ENCODE results near the gene RACK1.
"Not testable (repeated sequence)": the region's sequence is repeated elsewhere in the genome, so short reads cannot be mapped to it uniquely, and the experiment has no call there.

RACK1 gene
- 365 to 594 (median 489) reads per million in 18 experiments for total RNA-seq

DNA sequence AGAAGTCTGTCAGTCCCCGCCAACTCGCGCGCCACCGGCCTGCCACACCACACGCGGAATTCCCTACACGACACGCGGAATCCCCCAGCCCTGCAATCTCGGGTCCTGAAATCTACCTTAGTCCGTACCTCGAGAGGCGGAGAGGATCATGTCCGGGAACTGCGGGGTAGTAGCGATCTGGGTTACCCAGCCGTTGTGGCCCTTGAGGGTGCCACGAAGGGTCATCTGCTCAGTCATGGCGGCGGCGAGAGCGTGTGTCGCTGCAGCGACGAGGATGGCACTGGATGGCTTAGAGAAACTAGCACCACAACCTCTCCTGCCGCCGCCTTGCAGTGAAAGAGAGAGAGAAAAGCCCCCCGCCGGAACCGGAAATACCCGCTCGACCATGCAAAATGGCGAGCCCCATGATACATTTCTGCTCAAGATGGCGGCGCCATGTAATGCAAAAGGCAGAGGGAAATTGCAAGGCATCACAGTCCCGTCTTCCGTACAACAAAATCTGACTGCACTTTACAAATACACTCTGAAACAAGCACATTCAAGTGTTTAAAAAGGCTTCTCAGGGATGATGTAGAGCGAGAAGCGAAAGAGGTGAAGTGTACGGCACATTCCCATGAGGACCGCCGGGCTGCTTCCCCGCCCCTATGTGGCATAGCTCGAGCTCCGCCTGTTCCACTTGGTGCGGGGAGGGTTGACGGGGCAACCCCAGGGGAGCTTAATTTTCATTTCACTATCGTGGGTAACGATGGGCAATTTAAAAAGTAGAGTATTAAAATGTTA, at the start of gene RACK1:
Gene RACK1, minus strand, starts transcription at position 343 of the 780 bp plus-strand sequence. Its CDS starts 106 bp downstream, at position 237.
- DNase-seq: peak; percentile 85 to 87

DNA sequence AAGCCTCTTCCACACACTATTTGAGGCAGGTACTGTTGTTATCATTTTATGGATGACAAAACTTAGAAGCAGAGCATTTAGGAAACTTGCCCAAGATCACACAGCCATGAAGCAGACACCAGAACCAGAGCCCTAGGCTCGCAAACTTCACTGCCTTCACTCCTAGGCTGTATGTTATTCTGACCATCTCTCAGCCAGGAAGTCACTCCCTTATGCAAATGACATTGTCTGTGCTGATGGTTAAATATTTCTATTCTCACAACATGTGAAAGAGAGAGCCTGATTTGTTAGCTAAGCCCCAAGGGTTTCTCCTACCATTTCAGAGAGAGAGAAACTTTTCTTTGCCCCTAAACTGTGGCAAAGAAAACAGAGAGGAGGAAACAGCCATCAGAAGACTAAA, 43.6 kb upstream of the RACK1 start:
- DNase-seq: not testable (repeated sequence)

DNA sequence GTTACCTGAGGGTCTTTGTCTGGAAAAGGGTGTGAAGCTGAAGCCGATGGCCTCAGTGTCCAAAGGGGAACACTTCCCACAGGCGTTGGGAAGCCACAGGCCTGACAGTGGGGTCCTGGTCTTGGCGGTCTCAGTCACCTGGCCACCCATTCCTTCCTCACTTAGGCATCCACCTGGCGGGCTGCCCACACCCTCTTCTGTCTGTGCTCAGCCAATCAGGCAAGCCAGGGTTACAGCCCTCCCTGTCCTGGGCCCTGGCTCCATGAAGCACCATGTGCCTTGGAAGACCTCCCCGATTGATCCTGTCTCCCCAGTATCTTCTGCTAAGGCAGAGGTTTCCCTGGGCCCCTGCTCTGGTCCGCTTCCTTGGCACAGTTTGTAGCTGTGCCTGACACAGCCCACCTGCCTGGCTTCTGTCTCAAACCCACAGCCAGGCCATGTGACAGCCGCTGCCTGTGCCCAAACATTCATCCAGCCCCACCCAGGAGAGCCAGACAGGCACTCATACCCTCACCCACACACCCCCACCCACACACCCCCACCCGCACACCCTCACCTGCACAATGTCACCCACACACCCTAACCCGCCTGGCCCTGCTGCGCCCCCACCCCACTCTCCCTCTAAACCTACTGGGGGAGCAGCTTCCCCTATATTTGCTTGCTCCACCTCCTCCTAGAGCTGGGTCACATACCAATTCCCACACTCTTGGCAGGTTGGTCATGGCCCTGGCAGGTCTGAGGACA, 42.4 kb upstream of the RACK1 start:
- DNase-seq: not testable (repeated sequence)

DNA sequence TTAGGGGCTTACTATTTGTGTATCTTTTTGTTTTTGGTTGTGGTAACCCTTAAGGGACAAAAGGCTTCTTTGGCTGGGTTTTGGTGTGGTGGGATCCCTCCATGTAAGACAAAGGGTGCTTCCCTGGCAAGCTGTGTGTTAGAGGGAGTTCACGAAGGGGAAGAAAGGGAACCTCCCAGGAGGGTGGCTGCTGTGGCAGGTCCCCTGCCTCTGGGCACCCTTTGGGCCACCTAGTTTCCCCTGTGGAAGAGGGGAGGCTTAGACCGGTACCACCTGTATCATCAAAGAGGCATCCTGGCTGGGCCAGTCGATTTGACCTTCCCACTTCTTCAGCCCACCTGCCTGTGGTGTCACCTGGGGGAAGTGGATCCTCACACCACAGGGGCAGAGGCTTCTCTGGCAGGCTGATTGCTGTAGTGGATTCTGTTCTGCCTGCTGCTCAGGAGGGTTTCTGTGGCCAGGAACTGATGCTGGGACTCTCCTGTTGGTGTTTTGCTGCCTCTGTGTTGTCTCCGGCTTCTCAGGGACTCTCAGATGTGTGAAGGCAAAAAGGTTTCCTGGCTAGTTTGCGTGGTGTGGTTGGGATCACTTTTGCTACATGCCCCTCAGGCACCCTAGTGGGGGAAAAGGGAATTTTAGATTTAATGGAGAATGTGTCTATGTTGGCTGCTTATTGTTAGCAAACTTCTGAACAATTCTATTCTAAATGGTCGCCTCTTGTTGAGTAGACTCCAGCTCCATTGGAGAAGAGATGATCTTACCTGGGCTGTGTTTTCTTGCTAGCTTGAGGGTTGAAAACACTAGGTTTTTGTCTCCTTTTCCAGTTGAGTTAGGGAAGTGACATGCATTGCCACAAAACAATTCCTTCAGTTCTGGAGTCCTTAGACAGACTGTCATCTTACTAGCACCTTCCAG, 40.4 kb upstream of the RACK1 start:
- not testable (repeated sequence) for DNase-seq

DNA sequence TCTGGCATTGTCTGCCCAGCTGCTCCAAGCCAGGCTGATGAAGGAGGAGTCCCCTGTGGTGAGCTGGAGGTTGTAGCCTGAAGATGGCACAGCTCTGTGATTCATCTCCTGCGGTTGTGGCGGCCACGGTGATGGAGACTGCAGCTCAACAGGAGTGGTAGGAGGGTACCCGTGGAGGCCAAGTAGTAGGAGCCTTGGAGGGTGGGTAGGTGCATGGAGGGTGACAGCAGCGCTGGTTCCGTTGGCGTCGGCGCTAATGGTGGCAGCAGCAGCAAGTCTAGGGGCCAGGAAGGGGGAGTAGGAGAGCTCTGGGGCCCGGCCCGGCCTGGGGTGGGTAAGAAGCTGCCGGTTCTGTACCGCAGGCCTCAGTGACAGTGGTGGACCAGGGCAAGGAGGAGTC, 39.6 kb upstream of the RACK1 start:
- no peak for DNase-seq

DNA sequence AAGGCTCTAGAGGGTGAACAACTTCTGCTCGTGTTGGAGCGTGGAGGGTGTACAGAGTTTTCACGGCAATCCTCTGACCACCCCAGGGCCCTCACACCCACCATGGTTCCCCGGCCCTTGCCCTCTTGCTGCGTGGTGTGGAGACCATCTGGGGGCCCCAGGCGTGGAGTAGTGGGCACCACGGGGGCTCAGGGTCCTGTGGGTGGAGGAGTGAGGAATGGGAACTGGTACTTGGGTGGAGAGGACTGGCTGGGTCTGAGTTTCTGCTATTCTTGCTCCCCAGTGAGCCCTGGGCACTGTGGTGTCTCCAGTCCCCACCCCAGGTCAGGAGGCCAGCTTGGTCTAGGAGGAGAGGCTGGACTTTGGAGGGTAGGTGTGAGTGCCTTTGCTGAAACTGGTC, 39.2 kb upstream of the RACK1 start:
- DNase-seq: no peak

DNA sequence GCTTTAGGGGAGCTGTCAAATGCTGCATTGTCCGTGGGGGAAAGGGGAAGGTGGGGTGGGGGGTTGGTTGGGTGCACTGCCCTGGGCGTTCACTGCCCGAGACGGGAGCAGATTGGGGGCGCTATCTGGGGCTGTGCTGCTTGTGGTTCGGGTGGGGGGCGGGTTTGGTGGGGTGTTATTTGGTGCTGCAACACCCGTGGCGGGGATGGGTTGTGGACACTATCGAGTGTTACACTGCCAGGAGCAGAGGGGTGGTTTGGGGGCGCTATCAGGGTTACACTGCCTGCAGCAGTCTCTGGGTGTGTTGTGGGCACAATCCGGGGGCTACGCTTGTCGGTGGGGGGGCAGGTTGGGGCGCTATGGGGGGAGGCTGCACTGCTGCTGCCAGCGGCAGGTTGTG, 38.7 kb upstream of the RACK1 start:
- DNase-seq: not testable (repeated sequence)

DNA sequence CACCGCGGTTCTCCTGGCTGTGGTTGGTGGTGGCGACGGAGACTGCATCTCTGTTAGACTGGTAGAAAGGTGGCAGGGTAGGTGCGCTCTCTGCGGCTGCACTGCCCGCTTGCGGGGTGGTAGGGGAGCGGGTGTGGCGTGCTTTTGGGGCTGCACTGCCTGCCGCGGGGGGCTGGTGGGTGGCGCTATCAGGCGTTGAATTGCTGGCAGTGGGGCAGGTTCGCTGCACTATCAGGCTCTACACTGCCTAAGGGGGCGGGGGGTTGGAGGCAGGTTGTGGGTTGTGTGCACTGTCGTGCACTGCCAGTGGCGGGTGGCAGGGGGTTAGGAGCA, 38.2 kb upstream of the RACK1 start:
- DNase-seq: no peak

DNA sequence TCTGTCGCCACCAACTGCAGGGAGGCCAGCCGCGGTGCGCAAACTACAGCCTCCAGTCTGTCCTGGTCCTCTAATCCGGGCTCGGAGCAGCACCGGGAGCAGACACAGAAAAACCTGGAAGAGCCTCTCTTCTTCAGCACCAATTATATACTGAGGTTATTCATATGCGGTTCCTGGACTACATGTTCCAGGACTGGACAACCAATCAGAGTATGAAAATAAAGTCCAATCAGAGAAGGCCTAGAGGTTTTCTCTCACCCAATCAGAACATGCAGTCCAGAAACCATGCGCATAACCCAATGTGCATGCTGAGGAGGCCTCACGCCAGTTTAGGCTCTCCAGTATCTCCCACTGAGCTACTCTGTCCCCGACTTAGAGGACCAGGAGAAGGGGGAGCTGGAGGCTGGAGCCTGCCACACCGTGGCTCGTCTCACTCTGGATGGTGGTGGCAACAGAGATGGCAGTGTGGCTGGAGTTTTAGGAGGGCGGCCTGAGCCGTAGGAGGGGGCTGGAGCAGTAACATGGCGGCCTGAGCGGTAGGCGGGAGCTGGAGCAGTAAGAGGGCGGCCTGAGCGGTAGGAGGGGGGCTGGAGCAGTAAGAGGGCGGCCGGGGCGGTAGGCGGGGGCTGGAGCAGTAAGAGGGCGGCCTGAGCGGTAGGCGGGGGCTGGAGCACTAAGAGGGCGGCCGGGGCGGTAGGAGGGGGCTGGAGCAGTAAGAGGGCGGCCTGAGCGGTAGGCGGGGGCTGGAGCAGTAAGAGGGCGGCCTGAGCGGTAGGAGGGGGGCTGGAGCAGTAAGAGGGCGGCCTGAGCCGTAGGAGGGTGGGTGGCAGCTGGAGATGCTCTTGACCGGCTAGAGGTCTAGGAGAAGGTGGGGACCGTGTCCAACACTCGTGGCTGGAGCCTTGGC, 37.6 kb upstream of the RACK1 start:
- no peak for DNase-seq

DNA sequence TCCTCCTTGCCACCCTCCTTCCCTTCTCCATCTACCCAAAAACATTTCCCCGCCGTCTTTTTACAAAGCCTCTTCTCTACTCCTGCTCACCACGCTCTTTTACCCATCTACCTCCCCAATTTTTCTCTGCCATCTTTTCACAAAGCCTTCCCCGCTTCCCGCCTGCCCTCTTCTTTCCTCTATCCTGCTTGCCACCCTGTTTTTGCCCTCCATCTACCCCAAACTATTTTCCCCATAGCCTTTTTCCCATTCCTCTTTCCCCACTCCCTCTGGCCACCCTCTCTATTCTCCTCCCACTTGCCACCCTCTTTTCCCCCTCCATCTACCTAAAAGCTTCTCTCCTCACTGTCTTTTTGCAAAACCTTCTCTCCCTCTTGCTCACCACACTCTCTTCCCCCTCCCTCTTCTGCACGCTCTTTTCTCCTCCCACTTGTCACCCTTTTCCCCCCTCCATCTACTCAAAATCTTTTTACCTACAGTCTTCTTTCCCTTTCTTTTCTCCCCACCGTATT, 36.6 kb upstream of the RACK1 start:
- no peak for DNase-seq

DNA sequence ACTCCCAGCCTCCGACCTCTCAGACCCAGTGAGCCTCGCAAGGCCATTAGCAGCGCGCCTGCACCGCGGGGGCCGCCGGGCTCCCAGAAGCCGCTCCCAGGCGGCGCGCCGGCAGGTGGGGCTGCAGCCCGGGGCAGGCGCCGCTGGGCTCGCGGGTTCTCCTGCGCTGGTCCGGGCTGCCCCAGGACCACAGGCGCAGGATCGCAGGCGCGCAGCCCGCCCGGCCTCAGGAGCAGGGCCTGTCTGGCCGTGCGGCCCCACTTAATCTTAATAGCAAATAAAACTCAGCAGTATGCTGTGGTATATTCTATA, 29.7 kb upstream of the RACK1 start:
- peak in 1 of 2 donors; percentile 22 for DNase-seq

DNA sequence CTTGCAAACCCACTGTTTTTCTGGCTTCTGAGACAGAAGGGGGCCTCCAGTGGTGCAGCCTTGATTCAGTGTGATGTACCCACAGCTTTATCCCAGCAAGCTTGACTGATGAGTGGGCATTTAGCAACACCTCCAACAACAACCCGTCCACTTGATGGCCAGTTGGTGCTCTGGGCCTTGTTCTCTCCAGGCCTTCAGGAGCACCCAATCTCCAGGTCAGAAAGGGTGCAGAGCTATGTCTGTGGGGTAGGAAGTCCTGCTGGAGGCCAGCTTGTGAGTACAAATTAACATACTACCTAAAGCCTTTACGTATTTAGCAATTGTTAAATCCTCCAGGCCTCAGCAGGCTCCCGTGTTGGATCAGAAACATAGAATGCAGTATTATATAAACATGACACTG, 27.4 kb upstream of the RACK1 start:
- DNase-seq: no peak

DNA sequence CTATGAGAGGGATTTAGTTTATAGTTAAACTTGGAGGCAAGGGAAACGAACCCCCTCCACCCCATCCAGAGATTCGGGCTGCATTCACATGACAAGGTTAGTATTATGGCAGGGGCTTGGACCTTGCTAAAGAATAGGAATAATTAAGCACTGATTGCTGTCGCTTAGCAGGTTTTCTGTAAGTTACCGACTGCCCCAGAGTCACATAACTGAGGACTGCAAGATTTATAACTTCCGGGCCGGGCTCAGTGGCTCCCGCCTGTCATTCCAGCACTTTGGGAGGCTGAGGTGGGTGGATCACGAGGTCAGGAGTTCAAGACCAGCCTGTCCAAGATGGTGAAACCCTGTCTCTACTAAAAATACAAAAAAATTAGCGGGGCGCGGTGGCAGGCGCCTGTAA, 24.2 kb upstream of the RACK1 start:
- not testable (repeated sequence) for DNase-seq

DNA sequence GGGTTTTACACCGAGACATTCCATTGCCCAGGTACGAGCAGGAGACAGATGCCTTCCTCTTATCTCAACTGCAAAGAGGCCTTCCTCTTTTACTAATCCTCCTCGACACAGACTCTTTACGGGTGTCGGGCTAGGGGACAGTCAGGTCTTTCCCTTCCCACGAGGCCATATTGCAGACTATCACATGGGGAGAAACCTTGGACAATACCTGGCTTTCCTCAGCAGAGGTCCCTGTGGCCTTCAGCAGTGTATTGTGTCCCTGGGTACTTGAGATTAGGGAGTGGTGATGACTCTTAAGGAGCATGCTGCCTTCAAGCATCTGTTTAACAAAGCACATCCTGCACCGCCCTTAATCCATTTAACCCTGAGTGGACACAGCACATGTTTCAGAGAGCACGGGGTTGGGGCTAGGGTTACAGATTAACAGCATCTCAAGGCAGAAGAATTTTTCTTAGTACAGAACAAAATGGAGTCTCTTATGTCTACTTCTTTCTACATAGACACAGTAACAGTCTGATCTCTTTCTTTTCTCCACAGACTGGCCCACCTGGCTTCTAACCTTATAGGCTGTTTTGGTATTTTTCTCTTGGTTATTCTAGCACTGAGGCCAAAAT, 23.7 kb upstream of the RACK1 start:
- not testable (repeated sequence) for DNase-seq

DNA sequence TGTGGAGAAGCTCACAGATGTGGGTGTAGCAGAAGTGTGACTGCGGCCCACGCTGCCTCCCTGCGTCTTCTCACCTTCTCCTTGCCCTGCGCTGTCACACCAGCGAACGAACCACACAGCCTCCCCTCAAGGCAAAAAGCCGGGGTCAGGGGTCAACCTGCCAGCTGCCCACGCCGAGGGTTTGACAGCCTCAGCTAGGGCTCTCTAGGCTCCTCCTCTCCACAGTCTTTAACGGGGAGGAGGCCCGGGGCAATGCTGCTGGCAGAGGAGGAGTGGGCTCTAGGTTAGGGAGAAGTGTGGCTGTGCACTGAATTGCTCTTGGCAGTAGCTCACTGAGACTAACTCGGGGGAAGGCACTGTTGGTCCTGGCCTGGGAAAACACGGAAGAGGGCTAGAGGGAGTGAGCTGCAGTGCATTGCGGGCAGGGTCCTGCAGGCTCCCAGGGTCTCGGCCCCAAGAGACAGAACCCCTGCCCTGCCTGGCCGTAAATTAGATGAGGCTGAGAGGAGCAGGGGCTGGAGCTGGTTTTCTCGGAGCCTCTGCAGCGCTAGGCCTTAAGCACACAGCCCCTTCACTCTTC, 21.5 kb upstream of the RACK1 start:
- no peak for DNase-seq

DNA sequence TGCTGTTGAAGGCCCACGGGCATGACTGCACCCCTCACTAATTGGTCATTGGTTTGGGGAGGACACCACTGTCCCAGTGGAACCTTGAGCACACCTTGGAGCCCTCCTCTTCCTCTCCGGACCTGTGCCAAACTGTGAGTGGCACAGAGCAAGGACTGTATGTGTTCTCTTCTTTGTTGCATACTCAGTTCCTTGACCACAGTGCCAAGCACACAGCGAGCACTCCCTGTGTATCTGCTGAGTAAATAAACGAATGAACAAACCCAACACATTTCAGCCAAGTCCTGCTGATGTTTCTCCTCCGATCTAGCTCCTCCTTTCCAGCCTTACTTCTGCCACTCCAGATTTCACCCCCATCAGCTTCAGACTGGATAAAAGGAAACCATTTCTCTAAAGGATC, 19.9 kb upstream of the RACK1 start:
- DNase-seq: no peak

DNA sequence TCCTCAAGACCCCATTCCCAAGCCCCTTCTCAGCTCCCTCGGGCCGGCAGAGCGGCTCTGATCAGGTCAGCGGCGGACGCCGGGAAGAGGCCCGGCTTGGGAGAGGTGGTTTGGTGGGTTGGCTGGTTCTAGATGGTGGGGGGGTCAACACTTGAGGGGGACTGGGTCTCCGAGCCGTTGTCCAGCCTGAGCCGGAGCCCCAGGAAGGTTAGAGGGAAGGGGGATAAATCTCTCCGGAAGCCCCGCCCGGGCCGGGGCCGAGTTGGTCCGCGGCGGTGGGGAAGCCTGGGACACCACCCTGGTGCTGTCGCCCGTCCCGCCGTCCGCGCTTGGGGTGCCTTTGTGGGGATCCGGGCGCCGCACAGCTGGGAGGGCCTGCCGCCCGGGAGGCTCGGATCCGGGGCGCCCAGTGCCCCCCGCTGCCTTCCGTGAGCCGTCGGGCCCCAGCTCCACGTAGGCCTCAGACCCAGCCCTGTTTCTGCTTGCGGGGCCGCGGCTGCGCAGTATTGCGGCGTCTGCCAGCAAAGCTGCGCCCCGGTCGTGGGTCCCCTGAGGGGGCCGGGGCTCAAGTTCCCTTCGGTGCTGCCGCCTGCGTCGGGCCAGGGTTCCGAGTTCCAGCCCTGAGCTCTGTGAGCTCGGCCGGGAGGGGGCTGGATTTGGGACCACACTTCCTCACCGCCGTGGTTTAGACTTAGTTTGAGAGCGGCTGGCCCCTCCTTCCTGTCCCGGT, 17.8 kb upstream of the RACK1 start:
- DNase-seq: peak; percentile 75 to 78

DNA sequence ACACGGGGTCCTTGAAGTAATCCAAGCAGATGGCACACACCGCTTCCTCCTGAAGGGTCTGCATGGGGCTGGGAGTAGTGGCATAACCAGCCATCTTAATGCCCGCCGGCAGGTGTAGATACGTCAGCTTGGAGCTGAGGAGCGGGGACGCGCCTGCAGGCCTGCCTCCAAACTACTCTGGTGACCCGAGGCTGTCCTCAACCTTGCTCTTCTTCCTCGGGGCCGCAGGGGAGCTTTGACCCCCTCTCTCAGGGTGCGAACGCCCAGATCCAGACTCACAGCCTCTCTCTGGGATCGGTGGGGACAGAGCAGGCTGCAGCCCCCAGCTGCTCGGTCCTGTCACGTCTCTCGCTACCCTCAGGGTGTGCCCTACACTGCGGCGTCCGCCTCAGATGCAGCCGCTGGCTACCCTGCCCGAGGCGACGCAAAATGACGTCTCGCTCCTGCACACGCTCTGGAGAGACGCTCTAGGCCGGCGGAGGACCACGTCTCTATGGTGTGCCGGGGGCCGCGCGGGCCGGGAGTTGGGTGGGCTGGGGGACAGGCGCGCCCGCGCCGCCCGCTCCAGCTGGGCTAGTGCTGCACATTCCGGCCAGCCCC, 17.1 kb upstream of the RACK1 start, which contains the start of gene TRIM52:
Gene TRIM52, minus strand, starts transcription at position 424 of the 600 bp plus-strand sequence. Its CDS starts 330 bp downstream, at position 94.
- DNase-seq: peak; percentile 89 to 92

DNA sequence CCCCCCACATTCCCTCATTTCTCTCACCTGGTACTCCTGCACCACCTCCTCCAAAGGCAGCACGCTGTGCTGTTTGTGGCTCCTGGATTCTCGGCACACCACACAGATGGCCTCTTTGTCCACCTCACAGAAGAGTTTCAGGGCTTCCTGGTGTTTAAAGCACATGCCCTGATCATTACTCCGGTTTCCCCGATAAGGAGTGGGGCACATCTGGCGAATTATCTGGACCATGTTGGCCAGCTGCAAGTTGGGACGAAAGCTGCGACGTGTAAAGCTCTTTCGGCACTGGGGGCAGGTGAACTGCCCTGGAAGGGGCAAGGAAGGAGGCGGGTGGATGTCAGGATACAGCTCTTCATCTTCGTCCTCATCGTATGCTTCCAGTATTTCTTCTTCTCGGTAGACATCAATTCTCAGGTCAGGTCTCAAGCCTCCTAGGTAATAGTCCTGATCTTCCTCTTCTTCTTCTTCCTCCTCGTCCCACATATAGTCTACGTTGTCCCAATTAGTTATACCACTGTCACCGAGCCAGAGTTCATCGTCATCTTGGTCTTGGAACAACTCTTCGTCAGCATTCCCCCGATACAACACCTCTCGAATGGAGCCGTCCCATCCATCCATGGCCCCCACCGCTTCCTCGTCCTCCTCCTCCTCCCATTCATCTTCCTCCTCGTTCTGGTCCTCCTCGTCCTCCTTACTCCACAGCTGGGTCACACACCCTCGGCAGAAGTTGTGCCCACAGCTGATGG, 16.4 kb upstream of the RACK1 start:
- no peak for DNase-seq
